NB4 (cell line): Measurements from ENCODE around the gene GRIK4.

Experiments used
- MAX ChIP-seq: IDR thresholded peaks from 2 replicates; pipeline ENCODE4 v1.6.1; 2011; ENCODE audit warnings: low read depth, low read length
- MYC ChIP-seq: IDR thresholded peaks from 2 replicates; pipeline ENCODE4 v1.6.1; 2011; ENCODE audit warnings: low read depth, low read length
- POLR2A ChIP-seq: IDR thresholded peaks from 2 replicates; pipeline ENCODE4 v1.6.1; 2011; ENCODE audit warnings: mild to moderate bottlenecking; ENCODE audit not compliant: insufficient read length; ENCODE audit errors: extremely low read depth

- TF ChIP-seq MYC (no peak), POLR2A (no peak), MAX (no peak)
Measured at GRCh38 chr11:120686516-120686915, 175.0 kb downstream of the GRIK4 start.
